ENCODE measurements around the gene LTO1. TPM values are rescaled to one million over a fixed set of nuclear protein-coding genes. Genes with fewer than 3 reads are reported as not detected.

The LTO1 gene
- total RNA-seq, 2 donors from 2014 or later: 23.2 to 32.2 TPM

DNA sequence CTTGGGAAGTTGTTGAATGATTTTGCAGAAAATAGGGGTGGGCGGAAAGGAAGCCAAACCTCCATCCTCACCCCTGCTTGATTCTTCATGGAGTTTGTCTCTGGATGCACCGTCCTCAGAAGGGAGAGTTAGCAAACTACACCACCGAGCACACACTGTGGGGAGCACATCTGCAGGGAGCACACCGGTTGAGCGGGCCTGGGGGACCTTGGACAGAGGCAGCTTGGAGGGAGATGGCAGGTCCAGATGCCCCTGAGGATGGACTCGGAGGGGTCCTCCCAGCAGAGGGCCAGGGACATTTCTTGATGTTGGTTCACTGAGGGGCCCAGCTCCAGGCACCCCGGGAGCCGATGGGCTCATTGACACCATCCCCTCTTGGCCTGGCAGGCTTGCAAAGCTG is 43.8 kb upstream of the LTO1 start:
- Histone ChIP-seq H3K4me1 (ENCODE audit: control insufficient read depth, insufficient read depth, low read length) (no peaks in the 10 kb centered on the region), H3K9me3 (ENCODE audit: control insufficient read depth, low read length) (no peaks in the 10 kb centered on the region), H3K36me3 (ENCODE audit: control insufficient read depth, insufficient read depth, low read length) (no peaks in the 10 kb centered on the region), H3K4me3 (ENCODE audit: low read length) (no peak overlapping the region), H3K27ac (ENCODE audit: low read depth, low read length) (no peak overlapping the region), H3K9ac (ENCODE audit: extremely low read depth, low read length, poor library complexity, severe bottlenecking) (no peak overlapping the region), H3K27me3 (ENCODE audit: control insufficient read depth, insufficient read depth, low read length, poor library complexity, severe bottlenecking) (peaks cover 15% of the 10 kb centered on the region)
- H3K9me3 Mint-ChIP-seq: no peaks in the 10 kb centered on the region
- WGBS, 2 experiments (ENCODE audit: insufficient coverage in 1 of 2, insufficient read length in 1 of 2): 97% methylated on average over 7 to 8 of the region's 8 CpGs
- peaks cover 16% of the 10 kb centered on the region for H3K27me3 Mint-ChIP-seq (ENCODE audit: insufficient read depth)
- H3K36me3 Mint-ChIP-seq (ENCODE audit: low read depth): no peaks in the 10 kb centered on the region
- H3K4me3 Mint-ChIP-seq: no peak overlapping the region
- H3K4me1 Mint-ChIP-seq: no peaks in the 10 kb centered on the region
- no peak overlapping the region for H3K27ac Mint-ChIP-seq
- peak; percentile 47 for DNase-seq
- TF ChIP-seq, protein P1, sequence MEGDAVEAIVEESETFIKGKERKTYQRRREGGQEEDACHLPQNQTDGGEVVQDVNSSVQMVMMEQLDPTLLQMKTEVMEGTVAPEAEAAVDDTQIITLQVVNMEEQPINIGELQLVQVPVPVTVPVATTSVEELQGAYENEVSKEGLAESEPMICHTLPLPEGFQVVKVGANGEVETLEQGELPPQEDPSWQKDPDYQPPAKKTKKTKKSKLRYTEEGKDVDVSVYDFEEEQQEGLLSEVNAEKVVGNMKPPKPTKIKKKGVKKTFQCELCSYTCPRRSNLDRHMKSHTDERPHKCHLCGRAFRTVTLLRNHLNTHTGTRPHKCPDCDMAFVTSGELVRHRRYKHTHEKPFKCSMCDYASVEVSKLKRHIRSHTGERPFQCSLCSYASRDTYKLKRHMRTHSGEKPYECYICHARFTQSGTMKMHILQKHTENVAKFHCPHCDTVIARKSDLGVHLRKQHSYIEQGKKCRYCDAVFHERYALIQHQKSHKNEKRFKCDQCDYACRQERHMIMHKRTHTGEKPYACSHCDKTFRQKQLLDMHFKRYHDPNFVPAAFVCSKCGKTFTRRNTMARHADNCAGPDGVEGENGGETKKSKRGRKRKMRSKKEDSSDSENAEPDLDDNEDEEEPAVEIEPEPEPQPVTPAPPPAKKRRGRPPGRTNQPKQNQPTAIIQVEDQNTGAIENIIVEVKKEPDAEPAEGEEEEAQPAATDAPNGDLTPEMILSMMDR (conservative IDR thresholded peaks at IDR 0.05): no peak

DNA sequence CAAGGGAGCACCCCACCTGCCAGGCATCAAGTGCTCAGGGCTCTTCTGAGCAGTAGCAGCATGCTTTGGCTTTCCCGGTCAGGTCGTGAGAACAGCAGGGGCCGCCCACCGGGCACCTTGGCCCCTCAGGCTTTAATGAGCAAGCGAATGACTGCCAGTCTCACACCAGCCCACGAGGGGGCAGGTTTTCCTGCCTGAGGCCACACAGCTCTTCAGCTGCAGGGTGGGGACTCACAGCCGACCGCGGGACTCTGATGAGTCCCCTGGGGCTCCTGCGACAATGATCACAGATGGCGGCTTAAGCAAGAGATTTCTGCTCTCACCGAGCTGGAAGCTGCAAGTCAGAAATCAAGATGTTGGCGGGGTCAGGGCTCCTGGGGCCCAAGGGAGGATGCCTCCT is 43.0 kb upstream of the LTO1 start:
- DNase-seq: peak; percentile 96
- Mint-ChIP-seq H3K36me3 (ENCODE audit: low read depth) (no peaks in the 10 kb centered on the region), H3K27ac (no peak overlapping the region), H3K27me3 (ENCODE audit: insufficient read depth) (peaks cover 16% of the 10 kb centered on the region), H3K4me1 (no peaks in the 10 kb centered on the region), H3K9me3 (no peaks in the 10 kb centered on the region), H3K4me3 (no peak overlapping the region)
- WGBS, 2 experiments (ENCODE audit: insufficient coverage in 1 of 2, insufficient read length in 1 of 2): 7 to 8% methylated on average over 13 of the region's 13 CpGs
- TF ChIP-seq, protein P1 (conservative IDR thresholded peaks at IDR 0.05): peak; percentile 93
- H3K4me3 ChIP-seq (ENCODE audit: low read length): no peak overlapping the region
- H3K4me1 ChIP-seq (ENCODE audit: control insufficient read depth, insufficient read depth, low read length): no peaks in the 10 kb centered on the region
- no peaks in the 10 kb centered on the region for H3K9me3 ChIP-seq (ENCODE audit: control insufficient read depth, low read length)
- peaks cover 15% of the 10 kb centered on the region for H3K27me3 ChIP-seq (ENCODE audit: control insufficient read depth, insufficient read depth, low read length, poor library complexity, severe bottlenecking)
- no peaks in the 10 kb centered on the region for H3K36me3 ChIP-seq (ENCODE audit: control insufficient read depth, insufficient read depth, low read length)
- no peak overlapping the region for H3K9ac ChIP-seq (ENCODE audit: extremely low read depth, low read length, poor library complexity, severe bottlenecking)
- H3K27ac ChIP-seq (ENCODE audit: low read depth, low read length): no peak overlapping the region

DNA sequence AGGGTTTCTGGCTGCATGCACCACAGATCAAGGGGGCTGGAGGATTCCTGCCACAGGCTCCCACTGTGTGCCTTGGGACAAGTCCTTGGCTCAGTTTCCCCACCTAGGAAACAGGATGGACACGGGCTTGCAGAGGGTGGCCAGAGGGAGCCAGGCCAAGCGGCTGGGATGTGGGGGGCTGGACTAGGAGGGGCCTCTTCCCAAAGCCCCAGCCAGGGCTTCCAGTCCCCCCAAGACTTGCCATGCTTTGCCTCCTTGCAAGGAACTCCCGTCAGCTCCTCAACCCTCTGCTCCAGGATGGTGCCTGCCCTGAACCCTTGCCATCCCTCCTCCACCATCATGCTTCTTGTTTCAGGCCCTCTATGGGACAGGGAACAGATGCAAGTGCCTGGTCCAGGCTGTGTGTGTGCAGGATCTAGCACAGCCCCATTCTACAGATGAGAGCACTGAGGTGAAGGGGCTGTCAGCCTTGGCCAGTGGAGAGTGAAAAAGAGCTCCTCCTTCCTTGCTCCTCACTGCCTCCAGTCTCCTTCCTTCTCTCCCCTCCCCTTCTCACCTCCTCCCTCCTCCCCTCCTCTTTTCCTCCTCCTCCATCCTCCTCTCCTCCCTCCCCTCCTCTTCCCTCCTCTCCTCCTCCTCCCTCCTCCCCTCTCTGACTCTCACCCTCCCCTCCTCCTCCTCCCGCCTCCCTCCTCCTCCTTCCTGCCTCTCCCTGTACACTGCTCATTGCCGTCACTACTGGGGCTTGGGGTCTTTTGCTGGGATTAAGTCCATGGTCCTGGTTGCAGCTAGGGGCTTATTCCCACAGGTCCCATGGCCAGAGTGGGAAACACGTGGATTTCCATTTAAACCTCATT is 42.0 kb upstream of the LTO1 start:
- no peaks in the 10 kb centered on the region for H3K9me3 Mint-ChIP-seq
- H3K9ac ChIP-seq (ENCODE audit: extremely low read depth, low read length, poor library complexity, severe bottlenecking): no peak overlapping the region
- H3K4me1 Mint-ChIP-seq: no peaks in the 10 kb centered on the region
- DNase-seq: no peak
- H3K4me1 ChIP-seq (ENCODE audit: control insufficient read depth, insufficient read depth, low read length): no peaks in the 10 kb centered on the region
- H3K27ac ChIP-seq (ENCODE audit: low read depth, low read length): no peak overlapping the region
- H3K36me3 Mint-ChIP-seq (ENCODE audit: low read depth): no peaks in the 10 kb centered on the region
- peaks cover 15% of the 10 kb centered on the region for H3K27me3 Mint-ChIP-seq (ENCODE audit: insufficient read depth)
- no peak overlapping the region for H3K4me3 Mint-ChIP-seq
- H3K4me3 ChIP-seq (ENCODE audit: low read length): no peak overlapping the region
- no peaks in the 10 kb centered on the region for H3K9me3 ChIP-seq (ENCODE audit: control insufficient read depth, low read length)
- 81 to 92% methylated on average over 2 to 6 of the region's 6 CpGs for WGBS, 2 experiments (ENCODE audit: insufficient coverage in 1 of 2, insufficient read length in 1 of 2)
- TF ChIP-seq, protein P1 (conservative IDR thresholded peaks at IDR 0.05): no peak
- no peaks in the 10 kb centered on the region for H3K36me3 ChIP-seq (ENCODE audit: control insufficient read depth, insufficient read depth, low read length)
- H3K27ac Mint-ChIP-seq: no peak overlapping the region
- peaks cover 15% of the 10 kb centered on the region for H3K27me3 ChIP-seq (ENCODE audit: control insufficient read depth, insufficient read depth, low read length, poor library complexity, severe bottlenecking)
